Calu3 (cell line): ENCODE measurements around the gene BEST2. TPM values are rescaled to one million over a fixed set of nuclear protein-coding genes. Genes with fewer than 3 reads are reported as not detected.

Experiments
- BruUV-seq: library from RNA; stranded (reverse); fragments of 400-500 nt; replicated peaks from 2 replicates; lab custom pipeline; 2021; lab: Mats Ljungman, UMichigan
- CTCF ChIA-PET: fragments of 300-600 bp; sonication (Branson Sonifier 250); formaldehyde crosslinking; loops from one replicate; lab custom pipeline; 2022; ENCODE audit warnings: antibody characterized with exemption; lab: Charles Lee
- DNase-seq: peaks from one replicate; pipeline ENCODE4 v3.0.0; 2022
- H3K27ac Mint-ChIP-seq: one replicate; pipeline ENCODE4 v1.8.0; 2022; ENCODE audit warnings: mixed read lengths; ENCODE audit not compliant: unreplicated experiment
- H3K27me3 Mint-ChIP-seq: one replicate; pipeline ENCODE4 v1.8.0; 2022; ENCODE audit warnings: mixed read lengths; ENCODE audit not compliant: unreplicated experiment
- H3K36me3 Mint-ChIP-seq: one replicate; pipeline ENCODE4 v1.8.0; 2022; ENCODE audit warnings: mild to moderate bottlenecking, moderate library complexity, mixed read lengths; ENCODE audit not compliant: insufficient read depth, unreplicated experiment
- H3K4me1 Mint-ChIP-seq: one replicate; pipeline ENCODE4 v1.8.0; 2022; ENCODE audit warnings: mild to moderate bottlenecking, low read depth, mixed read lengths; ENCODE audit not compliant: unreplicated experiment
- H3K4me3 Mint-ChIP-seq: one replicate; pipeline ENCODE4 v1.8.0; 2022; ENCODE audit warnings: mild to moderate bottlenecking, low read depth, moderate library complexity, mixed read lengths; ENCODE audit not compliant: unreplicated experiment
- H3K9me3 Mint-ChIP-seq: one replicate; pipeline ENCODE4 v1.8.0; 2022; ENCODE audit warnings: low read depth, mixed read lengths; ENCODE audit not compliant: unreplicated experiment
- CTCF ChIP-seq: fragments of 200-600 bp; IDR thresholded peaks from one replicate; pipeline ENCODE4 v1.8.0; 2022; ENCODE audit warnings: antibody characterized with exemption; ENCODE audit not compliant: unreplicated experiment
- intact Hi-C: fragments of 100-400 bp; cut with micrococcal nuclease; formaldehyde crosslinking; loops from one replicate; pipeline ENCODE4 v1.10.0; 2022; ENCODE audit not compliant: unreplicated experiment
- total RNA-seq: library from RNA; stranded (reverse); gene quantifications from 2 replicates; pipeline ENCODE4 v1.2.3, GENCODE V29; 2022

Gene BEST2
- total RNA-seq, 1 experiment from 2014 or later, result not detected

GRCh38 chr19:12726988-12727316 is 24.6 kb upstream of the BEST2 start:
- H3K27me3 Mint-ChIP-seq, result no peaks in the 10 kb centered on the region
- peaks cover 7% of the 10 kb centered on the region for H3K4me1 Mint-ChIP-seq
- H3K9me3 Mint-ChIP-seq, result no peaks in the 10 kb centered on the region
- intact Hi-C loops, result no loop called here
- CTCF ChIA-PET, result no interaction called here
- H3K27ac Mint-ChIP-seq, result no peak overlapping the region
- no peak for DNase-seq
- no TSS peak for BruUV-seq
- no peak for TF ChIP-seq CTCF
- H3K36me3 Mint-ChIP-seq, result peaks cover 40% of the 10 kb centered on the region
- H3K4me3 Mint-ChIP-seq, result no peak overlapping the region

GRCh38 chr19:12727745-12728433 is 23.7 kb upstream of the BEST2 start:
- BruUV-seq, result no TSS peak
- Mint-ChIP-seq H3K36me3 (peaks cover 39% of the 10 kb centered on the region), H3K27ac (no peak overlapping the region), H3K4me3 (no peak overlapping the region), H3K9me3 (no peaks in the 10 kb centered on the region), H3K27me3 (no peaks in the 10 kb centered on the region), H3K4me1 (peaks cover 11% of the 10 kb centered on the region)
- TF ChIP-seq CTCF, result no peak
- no peak for DNase-seq
- CTCF ChIA-PET, result no interaction called here
- intact Hi-C loops, result no loop called here

GRCh38 chr19:12730064-12730463 is 21.5 kb upstream of the BEST2 start:
- intact Hi-C loops, result no loop called here
- DNase-seq, result no peak
- CTCF ChIA-PET, result no interaction called here
- Mint-ChIP-seq H3K9me3 (no peaks in the 10 kb centered on the region), H3K27ac (no peak overlapping the region), H3K27me3 (no peaks in the 10 kb centered on the region), H3K4me3 (no peak overlapping the region), H3K36me3 (peaks cover 41% of the 10 kb centered on the region), H3K4me1 (peaks cover 11% of the 10 kb centered on the region)
- no peak for TF ChIP-seq CTCF
- BruUV-seq, result no TSS peak

GRCh38 chr19:12731337-12731736 is 20.3 kb upstream of the BEST2 start:
- intact Hi-C loops, result no loop called here
- no peaks in the 10 kb centered on the region for H3K9me3 Mint-ChIP-seq
- no peak overlapping the region for H3K27ac Mint-ChIP-seq
- no peak for TF ChIP-seq CTCF
- H3K36me3 Mint-ChIP-seq, result peaks cover 41% of the 10 kb centered on the region
- no peak overlapping the region for H3K4me3 Mint-ChIP-seq
- no peaks in the 10 kb centered on the region for H3K27me3 Mint-ChIP-seq
- peaks cover 11% of the 10 kb centered on the region for H3K4me1 Mint-ChIP-seq
- DNase-seq, result no peak
- CTCF ChIA-PET, result no interaction called here
- no TSS peak for BruUV-seq
